NCI-H1092 (cell line): ENCODE results near the gene C18orf63.
A peak's percentile ranks its signal among the peaks of the same experiment; 100 is the strongest.
"Not testable (repeated sequence)": the region's sequence is repeated elsewhere in the genome, so short reads cannot be mapped to it uniquely, and the experiment has no call there.

Experiments
- DNase-seq: peaks from one replicate; lab custom pipeline; 2025; lab: John Stamatoyannopoulos, UW

Gene C18orf63

DNA sequence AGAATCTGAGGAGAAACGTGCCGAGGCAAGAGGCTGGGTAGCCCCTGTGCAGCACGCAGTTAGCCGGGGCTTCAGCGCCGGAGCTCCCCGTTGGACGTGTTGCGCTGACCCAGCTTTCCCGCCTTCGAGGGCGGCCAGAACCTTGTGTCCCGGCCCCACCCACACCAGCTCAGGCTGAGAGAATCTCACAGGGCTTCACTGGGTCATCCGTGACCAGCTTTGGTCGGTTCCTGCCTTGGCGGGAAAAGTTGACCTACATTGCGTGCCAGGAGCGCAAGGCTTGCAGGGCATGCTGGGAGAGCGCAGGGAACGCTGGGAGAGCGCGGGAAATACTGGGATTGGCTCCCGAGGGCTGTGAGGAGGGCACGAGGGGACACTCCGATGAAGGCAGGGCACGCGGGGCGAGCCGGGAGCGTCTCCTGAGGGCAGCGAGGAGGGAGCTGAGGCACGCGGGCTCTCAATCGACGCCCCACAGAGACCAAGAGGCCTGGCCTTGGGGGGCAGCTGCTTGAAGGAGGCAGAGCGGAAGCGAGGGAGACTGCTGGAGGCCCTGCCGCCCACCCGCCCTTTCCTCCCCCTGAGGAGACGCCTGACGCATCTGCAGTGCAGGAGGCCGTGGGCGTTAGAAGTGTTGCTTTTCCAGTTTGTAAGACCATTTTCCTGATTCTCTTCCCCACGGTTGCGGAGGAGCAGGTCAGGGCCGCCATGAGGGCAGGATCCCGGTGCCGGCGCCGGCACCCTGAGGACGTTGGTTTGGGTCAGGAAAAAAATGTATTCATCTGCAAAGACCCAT, at the start of gene C18orf63:
C18orf63 (plus strand) TSS at position 376 of the 793 bp plus-strand sequence. CDS start 2,027 bp downstream, outside the sequence.
- no peak for DNase-seq

DNA sequence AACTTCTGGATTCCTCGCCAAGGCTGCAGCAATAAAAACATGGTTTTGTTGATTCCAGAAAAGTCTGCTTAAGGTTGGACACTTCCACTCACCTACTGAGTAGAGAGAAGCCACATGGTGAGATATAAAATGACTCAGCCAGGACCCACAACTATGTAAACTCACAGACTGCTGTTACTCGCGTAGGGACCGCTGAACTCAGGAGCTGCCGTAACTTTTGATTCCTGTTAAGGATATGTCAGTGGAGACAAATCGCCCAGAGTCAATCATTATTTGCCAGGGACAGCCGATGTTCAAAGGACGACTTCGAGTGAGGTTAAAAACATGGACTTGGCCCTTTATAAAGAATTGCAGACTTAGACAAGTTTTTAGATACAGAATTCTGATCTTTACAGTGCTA, 49.5 kb upstream of the C18orf63 start:
- no peak for DNase-seq

DNA sequence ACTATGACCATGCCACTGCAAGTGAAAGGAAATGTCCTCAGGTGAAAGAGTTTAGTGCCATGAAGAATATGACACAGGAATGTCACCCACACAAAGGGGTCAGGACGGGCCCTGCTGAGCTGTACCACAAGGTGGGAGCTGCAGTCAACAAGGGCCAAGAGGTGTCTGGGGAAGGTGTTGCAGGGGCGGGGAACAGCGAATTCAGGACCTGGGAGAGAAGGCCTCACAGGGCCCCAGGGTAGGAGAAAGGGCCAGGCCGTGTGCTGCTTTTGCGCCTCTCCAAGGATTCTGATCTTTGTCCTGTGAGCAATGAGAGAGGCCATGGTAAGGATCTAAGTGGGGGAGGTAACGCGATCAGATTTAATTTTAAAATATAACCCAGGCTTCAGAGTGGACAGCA, 47.5 kb upstream of the C18orf63 start:
- DNase-seq, result no peak

DNA sequence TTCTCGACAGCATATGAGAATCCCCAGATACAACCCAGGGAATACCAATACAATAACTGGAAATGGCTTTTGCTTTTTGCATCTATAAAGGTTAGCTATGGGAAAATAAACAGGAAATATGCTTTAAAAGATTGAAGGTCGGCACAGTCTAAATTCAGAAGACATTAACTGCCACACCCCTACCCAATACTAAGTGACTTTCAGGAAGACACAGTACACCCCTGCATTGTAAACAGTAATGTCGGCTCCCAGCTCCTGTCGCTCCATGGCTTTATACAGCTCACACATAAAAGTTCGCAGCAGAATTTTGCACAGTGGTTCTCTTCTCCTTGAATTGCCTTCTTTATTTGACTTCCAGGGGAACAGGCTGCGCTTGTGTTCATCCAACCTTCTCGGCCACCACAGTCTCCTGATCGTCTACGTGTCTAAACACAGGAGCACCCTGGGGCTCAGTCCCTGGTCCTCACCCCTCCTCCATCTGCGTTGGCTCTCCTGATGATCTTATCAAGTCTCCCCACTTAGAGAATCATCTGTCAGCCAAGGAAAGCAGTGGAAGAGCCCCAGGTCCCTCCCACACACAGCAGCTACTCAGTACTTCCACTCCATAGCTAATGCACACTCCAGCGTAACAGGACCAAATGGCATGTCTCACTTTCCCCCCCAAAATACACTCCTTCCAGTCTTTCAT, 46.6 kb upstream of the C18orf63 start:
- DNase-seq, result no peak

DNA sequence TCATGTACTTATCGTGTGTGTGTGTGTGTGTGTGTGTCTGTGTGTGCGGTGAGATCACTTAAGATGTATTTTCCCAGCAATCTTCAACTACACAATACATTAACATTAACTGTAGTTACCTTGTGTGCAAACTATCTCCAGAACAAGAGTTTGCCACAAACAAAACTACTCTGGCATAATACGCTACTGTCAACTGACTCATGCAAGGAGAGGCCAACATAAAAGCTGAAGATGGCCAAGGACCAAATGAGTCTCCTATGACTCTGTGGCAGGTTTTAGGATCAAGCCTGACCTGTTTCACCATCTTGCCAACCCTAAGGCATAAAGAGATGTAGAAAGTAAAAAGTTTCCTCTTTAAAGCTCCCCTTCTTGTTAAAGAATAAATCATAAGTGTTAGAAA, 44.0 kb upstream of the C18orf63 start:
- DNase-seq, result no peak

DNA sequence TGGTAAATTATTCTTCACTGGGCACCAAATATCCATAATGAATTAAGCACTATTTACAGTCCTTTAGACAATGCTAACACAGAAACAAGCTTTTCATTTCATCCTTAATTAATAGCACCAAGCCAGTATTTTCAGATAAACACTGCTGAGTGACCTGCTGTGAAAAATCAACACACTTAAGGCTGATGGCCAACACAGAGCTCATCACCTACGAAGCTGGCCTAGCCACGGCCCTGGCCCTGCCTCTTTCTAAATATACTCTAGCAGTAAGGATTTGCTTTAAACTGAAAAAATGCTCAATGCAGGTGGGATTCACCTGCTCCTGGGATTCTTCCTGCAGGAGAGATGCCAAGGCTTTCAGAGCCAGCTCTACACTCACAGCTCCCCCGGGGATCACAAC, 42.2 kb upstream of the C18orf63 start:
- no peak for DNase-seq

DNA sequence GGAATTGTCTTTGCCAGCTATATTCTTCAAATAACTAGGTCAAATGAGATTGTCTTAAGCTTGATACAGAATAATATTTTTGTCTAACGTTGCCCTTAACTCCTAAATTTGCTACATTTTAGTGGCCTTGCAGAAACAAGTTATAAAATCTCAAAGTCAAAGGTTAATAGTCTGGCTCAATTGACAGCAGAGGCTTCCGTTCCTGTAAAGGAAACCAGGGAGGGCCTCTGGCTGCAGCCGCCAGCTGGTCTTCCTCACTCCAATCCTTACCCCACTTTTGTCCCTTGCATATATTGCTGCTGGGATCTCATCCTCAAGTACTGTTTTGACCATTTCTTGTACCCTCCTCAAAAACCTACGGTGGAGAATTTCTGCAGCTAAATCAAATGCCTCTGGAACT, 40.9 kb upstream of the C18orf63 start:
- no peak for DNase-seq

DNA sequence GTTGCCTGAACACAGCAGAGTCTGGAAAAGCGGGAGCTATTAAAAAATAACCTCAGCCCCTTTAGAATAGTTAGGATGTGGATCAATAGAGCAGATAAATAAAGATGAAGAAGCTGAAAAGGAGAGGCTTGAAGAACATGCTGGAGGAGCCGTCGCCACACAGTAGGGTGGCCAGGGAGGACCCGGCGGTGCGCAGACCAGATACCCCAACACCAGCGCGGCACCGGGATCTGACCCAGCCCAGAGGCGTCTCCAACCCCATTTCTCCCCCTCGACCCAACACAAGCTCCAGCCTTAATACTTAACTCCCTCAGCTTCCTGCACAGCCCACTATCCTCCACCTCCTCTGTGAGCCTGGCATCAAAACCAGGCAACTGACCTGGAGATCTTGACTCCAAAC, 39.9 kb upstream of the C18orf63 start:
- no peak for DNase-seq

DNA sequence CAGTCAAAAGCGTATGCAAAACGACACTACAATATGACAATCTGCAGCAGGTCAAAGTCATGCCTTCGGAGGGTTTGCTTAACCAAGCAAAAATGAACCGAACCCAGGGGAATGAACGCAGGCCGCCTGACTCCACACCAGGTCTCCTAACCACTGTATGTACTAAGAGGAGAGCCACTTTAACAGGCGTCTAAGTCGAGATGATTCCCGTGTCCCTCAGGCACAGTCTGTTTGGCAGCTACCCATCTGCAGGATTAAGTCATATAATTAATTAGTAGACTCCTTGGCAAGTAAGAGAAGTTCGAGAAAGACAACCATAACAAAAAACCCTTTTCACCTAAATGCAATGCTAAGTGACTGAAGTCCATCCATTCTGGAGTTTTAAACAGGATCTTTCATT, 39.0 kb upstream of the C18orf63 start:
- DNase-seq, result no peak

DNA sequence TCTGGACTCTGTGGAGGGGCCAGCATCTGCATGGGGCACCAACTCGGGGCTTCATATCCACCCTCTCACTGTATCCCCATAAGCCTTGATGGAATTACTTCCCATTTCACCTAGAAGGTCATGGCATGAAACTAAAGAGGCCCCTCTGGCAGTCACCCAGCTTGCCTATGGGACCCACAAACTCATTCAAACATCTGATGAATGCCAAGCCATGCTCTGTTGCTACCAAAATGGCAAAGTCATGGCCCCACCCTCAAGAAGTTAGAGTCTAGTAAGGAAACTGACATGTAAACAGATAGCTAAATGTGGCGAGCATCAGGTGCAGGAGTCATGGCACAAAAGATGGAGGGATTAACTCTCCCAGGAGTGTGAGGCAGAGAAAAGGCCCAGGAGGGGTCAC, 38.3 kb upstream of the C18orf63 start:
- no peak for DNase-seq

DNA sequence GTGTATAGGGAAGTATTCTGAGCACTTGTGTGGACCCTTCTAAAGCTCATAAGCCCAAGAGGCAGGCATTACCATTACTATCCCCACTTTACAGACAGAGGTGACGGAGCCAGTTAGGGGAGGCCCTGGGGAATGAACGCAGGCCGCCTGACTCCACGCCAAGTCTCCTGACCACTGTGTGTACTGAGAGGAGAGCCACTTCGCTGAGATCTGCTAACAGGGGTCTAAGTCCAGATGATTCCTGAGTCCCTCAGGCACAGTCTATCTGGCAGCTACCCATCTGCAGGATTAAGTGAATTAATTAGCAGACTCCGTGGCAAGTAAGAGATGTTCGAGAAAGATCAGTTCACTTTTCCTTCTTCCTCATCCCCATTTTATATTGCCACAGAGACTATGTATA, 37.6 kb upstream of the C18orf63 start:
- no peak for DNase-seq

DNA sequence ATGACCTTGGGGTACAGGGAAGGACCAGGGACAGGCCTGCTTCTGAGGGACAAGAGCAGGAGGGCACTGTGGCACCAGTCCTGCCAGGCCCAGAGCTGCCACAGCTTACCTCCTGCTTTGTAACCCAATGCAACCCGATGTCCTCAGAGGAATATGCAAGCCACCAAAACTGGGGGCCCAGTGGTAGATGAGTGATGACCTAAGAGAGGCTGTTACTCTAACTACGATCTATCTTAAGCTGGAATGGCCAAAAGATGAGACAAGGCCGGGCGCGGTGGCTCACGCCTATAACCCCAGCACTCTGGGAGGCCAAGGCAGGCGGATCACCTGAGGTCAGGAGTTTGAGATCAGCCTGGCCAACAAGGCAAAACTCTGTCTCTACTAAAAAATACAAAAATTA, 36.7 kb upstream of the C18orf63 start:
- no peak for DNase-seq

DNA sequence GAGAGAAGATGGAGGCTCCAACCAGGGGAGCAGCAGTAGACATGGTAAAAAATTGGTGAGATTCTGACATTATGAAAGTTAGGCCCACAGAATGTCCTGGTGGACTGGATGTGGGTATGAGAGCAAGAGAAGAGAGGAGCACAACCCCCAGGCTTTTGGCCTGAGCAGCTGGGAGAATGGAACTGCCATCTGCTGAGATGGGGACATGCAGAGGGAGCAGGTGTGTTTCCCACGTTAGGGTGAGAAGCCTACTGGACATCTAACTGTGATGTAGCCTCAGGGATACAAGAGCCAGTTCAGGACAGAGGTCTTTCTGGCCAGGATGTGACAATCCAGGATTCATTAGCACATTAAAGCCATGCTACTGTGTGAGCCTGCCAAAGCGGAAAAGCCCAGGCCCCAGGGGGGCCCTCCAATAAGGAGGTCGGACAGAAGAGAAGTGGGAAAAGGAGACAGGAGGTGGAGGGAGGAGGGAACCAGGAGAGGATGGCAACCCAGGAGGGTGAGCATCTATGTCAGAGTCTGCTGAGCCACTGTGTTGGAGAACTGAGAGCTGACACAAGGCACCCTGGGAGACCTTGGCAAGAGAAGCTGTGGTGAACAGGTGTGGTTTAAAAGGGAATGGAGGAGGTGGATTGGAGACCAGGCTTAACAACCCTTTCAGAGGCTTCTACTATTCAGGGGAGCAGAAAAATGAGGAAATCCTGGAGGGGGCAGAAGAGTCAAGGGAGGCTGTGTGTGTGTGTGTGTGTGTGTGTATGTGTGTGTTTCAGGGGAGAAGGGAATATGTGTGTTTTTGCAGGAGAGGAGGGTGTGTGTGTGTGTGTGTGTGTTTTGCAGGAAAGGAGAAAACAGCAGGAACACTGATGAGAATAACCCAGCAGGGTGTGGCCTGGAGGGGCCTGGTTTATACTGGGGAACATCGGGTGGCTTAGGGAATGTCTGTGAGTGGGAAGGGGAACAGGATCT, 34.3 kb upstream of the C18orf63 start:
- peak; percentile 73 for DNase-seq

DNA sequence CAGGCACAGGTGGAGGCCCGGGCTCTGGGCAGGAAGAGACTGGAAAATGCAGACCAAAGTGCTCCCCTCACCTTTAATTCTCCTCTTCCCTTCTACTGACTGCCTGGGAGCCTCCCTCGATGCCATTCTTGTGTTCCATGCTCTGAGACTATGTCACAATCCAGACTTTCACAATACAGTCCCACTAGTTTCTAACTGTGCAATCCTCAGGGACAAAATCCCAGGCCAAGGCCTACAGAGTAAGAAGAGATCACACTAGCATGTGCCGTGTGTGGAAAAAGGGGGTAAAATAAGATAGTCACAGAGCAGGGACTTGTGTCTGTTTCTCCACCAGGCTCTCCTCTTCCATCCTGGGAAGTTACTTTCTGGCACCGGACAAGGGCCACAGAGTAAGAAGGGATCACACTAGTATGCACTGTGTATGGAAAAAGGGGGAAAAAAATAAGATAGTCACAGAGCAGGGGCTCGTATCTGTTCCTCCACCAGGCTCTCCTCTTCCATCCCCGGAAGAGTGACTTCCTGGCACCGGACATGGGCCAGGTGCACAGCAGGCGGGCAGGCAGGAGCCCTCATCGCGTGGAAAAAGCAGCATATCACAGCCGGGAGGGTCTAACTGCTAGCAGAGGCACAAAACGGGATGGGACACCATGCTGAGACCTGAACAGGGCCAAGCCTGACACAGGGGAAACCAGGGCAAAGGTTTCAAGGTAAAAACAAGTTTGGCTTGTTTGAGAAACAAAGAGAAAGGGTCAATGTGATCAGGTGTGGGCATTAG, 33.5 kb upstream of the C18orf63 start:
- DNase-seq, result peak; percentile 40

DNA sequence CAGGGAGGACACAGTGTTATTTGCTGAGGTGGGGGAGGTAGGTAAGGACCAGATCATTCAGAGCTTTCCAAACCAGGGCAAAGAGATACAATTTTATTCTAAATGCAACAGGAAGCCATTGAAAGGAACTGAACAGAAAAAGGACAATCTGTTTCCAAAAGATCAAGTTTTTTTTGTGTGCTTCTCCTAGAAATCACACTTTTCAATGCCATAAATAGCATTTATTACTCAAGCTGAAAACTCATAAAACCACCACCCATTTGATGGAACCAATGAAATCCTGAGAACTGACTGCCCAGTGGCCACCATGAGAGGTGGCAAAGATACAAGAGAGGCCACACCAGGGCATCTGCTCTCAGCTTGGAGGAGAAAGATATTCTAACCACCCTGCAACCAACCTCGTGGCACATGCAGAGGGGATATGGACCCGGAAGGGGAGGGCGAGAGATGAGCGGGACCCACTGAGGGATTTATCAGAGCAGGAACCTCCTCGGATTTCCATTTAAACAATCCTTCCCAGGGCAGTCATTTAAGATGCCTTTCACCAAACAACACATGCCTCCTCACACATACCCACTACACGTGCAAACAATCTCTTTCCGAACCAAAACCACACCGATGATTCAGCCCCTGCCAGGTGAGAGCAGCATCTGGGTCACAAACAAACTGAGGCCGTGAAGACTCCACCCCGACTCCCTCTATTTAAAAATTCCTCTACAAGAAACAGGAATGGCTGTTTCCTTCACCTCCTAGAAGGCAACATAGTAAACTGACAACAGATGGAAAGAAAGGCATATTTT, 32.7 kb upstream of the C18orf63 start:
- DNase-seq, result no peak

DNA sequence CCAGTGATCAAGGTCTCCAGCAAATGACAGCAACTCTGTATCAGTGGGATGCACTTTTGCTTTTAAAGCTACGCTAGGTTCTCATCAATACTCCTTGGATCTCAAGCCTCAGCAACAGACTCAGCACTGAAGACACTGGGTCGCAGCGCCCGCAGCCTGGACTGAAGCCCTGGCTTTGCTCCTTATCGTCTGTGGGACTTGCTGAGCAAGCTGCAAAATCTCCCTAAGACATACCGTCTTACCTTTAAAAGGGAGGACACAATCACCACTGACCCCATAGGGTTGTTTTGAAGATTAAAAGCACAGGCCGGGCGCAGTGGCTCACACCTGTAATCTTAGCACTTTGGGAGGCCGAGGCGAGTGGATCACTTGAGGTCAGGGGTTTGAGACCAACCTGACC, 32.0 kb upstream of the C18orf63 start:
- DNase-seq, result no peak

DNA sequence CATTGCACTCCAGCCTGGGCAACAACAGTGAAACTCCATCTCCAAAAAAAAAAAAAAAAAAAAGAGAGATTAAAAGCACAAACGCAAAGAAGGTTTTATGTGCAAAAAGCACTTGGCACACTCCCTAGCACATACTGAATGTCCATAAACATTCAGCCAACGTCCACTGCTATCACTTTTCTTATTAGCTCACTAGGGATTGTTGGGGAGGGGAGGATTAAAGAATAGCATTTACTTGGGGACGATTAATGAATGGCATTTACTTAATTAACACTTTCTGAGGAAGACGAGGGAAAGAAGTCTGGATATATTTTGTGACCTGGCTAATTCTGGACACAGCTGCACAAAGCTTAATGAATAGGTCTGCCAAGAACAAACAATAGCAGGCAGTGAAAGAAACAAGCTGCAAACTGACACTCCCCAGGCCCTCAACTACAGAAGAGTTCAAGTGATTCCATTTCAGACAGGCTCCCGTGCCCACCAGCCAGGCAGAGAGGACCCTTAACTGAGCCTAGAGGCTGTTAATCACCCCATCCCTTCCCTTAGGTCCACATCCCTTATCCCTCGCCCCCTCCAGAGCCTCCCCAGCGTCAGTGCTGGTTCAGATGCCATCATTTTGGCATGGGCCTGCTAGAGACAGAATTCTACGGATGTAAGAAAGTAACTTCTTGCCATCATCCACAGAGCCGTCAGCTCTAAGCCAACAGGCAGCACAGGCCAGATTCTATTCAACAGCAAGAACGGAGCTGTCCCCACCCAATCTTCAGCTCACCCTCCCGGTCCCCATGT, 31.3 kb upstream of the C18orf63 start:
- peak; percentile 66 for DNase-seq

DNA sequence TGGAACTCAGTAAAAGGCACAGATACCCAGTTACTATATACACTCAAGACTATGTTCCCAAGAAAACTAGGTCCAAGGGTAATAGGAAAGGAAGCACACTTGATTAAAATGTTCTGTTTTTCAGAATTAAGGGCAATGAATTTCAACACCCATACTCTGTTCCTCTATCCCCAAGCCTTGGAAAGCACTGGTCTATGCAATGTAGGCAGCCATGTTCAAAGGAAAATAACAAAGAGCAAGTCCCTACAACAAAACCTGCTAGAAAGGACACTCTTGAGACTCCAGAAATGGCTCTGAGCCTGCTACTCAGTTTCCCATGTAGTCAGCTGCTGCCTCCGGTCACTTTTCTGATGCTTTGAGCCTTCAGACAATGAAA, 30.7 kb upstream of the C18orf63 start:
- DNase-seq, result no peak

DNA sequence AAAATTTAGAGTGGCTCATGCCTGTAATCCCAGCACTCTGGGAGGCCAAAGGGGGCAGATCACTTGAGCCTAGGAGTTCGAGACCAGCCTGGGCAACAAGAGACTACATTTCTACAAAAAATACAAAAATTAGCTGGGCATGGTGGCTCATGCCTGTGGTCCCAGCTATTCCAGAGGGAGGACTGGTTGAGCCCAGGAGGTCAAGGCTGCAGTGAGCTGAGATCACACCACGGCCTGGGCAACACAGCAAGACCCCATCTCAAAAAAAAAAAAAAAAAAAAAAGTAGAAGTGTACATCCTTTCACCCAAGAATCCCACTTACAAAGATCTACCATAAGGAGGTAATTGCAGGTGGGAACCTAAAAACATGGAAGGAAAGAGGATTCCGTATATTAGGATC, 30.1 kb upstream of the C18orf63 start:
- DNase-seq, result not testable (repeated sequence)
